Head of caudate nucleus (tissue), 42 donors: Measurements from ENCODE around the gene CUEDC2.

Source experiments
- DNase-seq, 42 donors: peaks; one replicate each; pipeline versions ENCODE4 v3.0.0 to v3.0.0-alpha.2; 2020 to 2021; ENCODE audit warnings: mixed read lengths in 7 of 42
- intact Hi-C: fragments of 100-400 bp; cut with DNase I; formaldehyde crosslinking; loops from one replicate; pipeline ENCODE4 v1.15.0; 2022

The CUEDC2 gene

DNA sequence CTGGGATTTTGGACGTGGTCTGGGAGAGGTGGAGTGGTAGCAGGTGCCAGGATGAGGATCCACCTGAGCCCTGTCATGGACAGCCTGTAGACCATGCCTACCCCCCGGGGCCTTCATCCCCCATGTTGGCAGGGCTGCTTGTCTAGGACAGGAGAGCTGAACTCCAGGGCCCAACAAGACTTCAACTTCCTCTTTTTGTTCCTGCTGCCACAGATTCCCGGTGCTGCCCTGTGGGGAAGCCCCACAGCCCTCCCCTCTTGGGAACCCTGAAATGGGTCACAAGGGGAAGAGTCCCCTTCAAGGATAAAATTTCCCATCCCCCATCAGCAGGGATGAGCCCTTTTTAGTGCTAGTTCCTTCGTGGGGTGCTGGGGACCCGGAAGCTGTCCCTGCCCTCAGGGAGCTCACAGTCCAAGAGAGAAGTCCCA lies 1.3 kb upstream of the CUEDC2 start:
- intact Hi-C loops, result no loop called here
- no peak for DNase-seq

DNA sequence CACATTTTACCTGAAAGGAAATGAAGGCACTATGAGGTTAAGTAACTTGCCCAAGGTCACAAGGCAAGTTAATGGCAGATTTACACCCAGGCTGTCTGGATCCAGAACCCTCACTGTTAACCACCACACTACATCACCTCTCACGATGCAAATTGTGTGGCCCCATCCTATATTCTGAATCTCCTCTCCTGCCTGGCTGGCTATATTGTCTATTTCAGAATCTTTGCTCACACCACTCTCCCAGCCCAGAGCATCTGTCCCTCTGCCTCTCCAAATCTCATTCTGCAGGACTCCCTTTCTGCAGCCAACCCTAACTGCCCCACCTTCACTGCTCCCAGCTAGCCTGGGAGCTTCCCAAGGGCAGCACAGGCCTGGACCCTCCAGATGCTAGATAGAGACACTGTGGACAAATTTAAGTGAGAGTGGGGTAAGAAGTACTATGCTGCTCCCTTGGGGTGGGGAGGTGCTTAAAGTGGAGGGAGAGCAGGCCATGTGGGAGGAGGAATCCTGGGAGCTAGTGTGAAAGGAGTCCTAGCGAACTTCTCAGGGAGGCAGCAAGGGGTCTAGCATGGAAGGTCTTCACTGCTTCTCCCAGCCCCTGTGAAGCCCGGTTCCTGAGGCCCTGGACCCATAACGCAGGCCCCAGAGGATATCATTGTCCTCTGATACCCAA lies 786 bp downstream of the CUEDC2 start:
- peak in 1 of 42 donors; percentile 27 for DNase-seq
- intact Hi-C loops, result no loop called here

DNA sequence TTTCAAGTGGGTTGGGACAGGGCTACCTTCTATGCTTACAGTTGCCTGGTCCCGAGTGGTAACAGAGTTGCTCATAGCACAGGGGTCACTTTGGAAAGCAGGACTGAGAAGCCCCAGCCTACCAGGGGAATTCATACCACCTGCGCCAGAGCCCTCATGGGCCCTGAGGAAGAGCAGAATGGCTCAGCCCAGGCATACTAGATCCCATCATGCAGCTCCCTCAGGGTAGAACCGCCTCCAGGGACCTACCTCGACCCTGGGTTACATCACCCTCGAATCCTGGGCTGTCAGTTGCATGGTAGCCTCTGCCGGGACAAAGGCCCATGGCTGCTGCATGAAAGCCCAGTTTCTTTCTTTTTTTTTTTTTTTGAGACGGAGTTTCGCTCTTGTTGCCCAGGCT lies 2.9 kb downstream of the CUEDC2 start:
- intact Hi-C loops, result loop anchor here (10.0 kb wide), 1 partner anchor 155 kb away; no protein-coding TSS in a partner anchor

DNA sequence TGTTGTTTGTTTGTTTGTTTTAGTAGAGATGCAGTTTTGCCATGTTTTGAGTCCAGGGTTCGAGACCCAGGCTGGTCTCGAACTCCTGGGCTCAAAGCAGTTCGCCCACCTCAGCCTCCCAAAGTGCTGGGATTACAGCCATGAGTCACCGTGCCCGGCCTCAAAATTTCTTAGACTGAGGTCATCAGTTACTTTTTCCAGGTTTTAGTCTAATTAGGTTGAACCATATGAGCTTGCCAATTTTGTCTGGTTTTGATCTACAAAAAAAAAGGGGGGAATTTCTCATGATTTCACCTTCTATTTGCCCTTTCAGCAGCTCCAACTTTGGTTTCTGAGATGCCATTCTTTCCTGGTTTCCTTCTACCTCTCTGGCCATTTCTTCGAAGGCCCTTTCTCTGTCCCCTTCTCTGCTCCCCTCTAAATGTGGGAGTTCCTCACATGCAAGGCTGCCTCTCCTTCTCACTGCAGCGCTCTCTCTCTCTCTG lies 5.5 kb downstream of the CUEDC2 start:
- intact Hi-C loops, result loop anchor here (10.0 kb wide), 1 partner anchor 158 kb away; no protein-coding TSS in a partner anchor
- DNase-seq, result no peak

More for the DNA sequence above, 2.9 kb downstream of the CUEDC2 start:
- DNase-seq, result no peak

DNA sequence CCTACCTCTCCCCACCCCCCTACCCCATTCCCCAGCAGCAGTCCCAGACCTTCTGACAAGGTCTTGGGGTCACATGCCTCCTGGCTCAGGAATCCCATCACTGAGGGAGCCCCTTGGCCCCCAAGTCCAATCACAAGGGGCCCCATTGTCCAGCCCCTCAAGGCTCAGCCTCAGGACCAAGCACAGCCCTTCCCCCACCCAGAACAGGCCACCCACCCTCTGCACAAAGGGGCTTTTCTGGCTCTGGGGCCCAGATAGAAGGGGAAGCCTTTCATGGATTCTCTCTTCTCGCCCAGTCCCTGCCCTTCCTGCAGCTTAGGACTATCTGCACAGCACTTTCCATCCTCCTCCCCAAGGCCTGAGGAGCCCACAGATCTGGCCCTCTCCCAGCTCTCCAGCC lies 6.9 kb downstream of the CUEDC2 start:
- DNase-seq, result no peak
- intact Hi-C loops, result loop anchor here (10.0 kb wide), 1 partner anchor 159 kb away; no protein-coding TSS in a partner anchor

DNA sequence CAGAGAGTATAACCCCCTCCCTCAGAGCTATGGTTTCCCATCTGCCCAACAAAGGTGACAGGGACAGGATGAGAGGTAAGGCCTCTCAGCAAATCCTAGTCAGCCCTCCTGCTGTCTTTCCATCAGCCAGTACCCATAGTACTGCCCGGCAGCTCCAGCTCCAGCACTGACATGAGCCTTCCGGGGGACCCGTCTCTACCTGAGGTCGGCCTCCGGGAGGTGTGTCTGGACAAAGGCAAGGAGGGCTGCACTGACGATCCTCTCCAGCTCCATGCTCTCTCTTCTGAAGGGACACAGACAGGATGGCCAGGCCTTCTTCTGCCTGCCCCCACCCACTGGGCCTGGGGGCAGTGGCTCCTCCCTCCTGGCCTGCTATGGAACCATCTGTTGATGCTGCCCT lies 7.5 kb downstream of the CUEDC2 start:
- intact Hi-C loops, result loop anchor here (5.0 to 10.0 kb wide), 2 partner anchors 37 to 160 kb away; no protein-coding TSS in a partner anchor
- no peak for DNase-seq

DNA sequence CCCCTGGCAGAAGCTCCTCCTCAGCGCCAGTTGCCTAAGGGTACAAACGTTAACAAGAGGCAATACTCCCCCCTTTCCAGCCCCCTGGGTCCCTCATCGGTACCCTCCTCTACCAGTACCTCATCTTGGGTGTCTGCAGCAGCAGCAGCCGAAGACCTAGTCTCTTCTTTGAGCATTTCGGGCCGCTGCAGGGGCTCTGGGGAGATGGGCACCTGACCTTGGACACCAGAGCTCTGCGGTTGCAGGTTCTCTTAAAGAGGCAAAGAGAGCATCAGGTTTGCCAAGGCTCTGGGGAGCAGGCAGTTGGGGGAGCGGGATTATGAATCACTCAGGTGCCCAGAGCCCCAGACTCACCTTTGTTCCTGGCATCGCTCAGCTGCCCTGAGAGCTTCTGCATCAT lies 8.2 kb downstream of the CUEDC2 start:
- intact Hi-C loops, result loop anchor here (5.0 to 10.0 kb wide), 2 partner anchors 38 to 161 kb away; no protein-coding TSS in a partner anchor
- DNase-seq, result no peak

DNA sequence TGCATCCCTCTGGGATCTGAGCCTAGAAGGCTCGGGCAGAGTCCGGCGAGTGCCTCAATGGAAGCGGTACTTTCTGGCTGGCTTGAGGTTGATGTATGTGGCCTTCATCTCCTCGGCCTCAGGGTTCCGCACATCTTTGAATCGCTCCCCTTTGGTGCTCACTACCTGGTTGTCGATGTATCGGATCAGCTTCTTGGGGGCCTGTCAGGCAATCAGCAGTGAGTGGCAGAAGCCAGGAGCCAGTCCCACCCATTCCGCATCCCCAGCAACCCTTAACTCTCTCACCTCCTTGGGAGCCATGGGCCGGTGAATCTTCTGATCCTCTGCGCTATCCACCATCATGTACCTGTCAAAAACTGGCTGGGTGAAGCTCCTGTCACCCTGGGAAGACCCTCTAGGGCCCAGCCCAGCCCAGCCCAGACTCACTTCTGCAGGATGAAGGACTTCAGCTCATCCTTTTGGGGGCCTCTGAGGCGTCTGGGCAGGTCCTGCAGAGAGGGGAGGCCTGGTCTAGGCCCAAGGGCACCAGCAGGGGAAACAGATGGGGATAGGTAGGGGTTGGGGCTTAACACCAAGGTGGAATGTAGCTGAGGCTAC lies 8.9 kb downstream of the CUEDC2 start:
- intact Hi-C loops, result loop anchor here (5.0 to 10.0 kb wide), 2 partner anchors 39 to 161 kb away; no protein-coding TSS in a partner anchor

DNA sequence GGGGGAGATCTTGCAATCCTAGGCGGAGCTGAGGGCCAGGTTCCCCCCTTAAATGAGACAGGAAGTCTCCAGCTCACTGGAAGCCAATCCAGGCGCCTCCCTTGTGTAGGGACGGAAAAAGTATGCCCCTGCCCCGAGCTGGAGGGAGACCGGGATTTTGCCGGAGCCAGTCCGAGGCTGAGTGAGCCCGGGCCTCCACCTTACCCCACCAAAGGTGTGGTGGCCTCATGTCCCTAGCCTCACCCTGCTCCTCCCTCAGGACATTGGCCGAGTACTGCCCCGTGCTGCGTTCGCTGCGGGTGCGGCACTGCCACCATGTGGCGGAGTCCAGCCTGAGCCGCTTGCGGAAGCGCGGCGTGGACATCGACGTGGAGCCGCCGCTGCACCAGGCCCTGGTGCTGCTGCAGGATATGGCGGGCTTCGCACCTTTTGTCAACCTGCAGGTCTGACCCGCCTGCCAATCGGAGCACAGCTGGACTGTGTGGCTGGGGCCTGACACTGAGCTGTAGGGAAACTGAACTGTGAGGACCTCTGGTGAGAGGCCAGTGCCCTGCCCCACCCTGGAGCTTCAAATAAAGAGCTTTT lies 9.7 kb downstream of the CUEDC2 start:
- intact Hi-C loops, result loop anchor here (5.0 to 10.0 kb wide), 2 partner anchors 40 to 162 kb away; no protein-coding TSS in a partner anchor
- peak in 40 of 42 donors; percentile 38 to 88 (median 76) for DNase-seq

More for the DNA sequence above, 8.9 kb downstream of the CUEDC2 start:
- DNase-seq, result no peak

DNA sequence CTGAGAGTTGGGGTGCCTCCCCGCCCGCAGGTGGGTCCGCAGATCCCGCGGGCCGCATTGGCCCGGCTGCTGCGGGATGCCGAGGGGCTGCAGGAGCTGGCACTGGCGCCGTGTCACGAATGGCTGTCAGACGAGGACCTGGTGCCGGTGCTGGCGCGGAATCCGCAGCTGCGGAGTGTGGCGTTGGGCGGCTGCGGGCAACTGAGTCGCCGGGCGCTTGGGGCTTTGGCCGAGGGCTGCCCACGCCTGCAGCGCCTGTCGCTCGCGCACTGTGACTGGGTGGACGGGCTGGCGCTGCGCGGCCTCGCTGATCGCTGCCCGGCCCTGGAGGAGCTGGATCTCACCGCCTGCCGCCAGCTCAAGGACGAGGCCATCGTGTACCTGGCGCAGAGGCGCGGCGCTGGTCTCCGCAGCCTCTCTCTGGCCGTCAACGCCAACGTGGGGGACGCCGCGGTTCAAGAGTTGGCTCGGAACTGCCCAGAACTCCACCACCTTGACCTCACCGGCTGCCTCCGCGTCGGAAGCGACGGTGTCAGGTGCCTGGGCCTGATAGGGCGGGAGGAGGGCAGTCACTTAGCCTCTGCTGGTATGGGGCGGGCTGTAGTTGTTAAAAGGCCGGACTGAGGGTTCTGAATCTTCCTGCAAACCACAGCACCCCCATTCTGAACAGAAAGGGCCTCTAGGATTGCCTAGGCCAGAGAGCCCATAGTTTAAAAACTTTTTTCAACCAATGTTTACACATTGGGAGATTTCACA lies 10.4 kb downstream of the CUEDC2 start:
- intact Hi-C loops, result loop anchor here (5.0 to 10.0 kb wide), 2 partner anchors 40 to 163 kb away; no protein-coding TSS in a partner anchor
- peak in 7 of 42 donors; percentile 11 to 55 (median 44) for DNase-seq

DNA sequence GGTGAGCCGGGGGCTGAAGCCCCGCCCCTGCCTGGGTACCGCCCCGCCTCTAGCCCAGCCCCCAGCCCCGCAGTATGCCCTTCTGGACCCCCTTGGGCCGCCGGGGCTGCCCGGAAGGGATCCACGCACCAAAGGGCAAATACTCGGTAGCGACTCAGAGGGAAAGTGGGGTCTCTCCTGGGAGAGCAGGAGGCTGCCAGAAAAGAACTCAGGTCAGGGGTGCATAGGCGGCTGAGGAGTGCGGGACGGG lies 10.9 kb downstream of the CUEDC2 start:
- intact Hi-C loops, result loop anchor here (5.0 to 10.0 kb wide), 2 partner anchors 41 to 163 kb away; no protein-coding TSS in a partner anchor
- DNase-seq, result no peak

DNA sequence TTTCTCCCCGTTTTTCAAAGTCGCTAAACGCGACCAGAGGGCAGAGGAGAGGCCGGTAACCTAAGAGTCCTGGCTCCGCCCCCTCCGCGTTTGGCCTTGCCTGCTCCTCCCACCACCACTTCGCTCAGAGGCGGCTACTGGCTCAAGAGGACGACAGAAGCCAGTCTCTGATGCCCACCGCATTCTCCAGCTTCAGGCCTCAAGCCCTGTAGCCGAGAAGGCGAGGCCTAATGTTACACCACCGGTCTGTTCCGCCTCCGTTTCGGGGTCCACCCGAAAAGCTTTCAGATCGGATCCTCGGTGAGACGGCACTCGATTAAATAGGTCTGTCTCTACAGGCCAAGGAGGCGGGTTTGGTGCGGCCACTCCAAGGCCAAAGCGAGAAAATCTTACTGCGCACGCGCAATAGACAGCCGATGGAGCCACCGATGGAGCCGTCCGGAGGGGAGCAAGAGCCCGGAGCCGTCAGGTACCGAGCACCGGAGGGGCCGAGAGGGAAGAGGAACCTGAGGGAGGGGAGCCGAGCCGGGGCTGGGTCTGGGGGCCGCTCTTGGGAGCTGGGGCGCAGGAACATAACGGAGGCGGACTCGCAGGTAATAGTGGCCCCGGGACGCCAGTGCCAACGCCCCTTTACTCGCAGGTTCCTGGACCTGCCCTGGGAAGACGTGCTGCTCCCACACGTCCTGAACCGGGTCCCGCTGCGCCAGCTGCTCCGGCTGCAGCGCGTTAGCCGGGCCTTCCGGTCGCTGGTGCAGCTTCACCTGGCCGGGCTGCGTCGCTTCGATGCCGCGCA lies 11.5 kb downstream of the CUEDC2 start, which contains the start of gene FBXL15:
Gene FBXL15 (plus strand): TSS at position 123 of the 793 bp plus-strand sequence. CDS start 294 bp downstream, at position 417.
- DNase-seq, result peak; percentile 87 to 98 (median 94)
- intact Hi-C loops, result loop anchor here (5.0 to 10.0 kb wide), 2 partner anchors 41 to 164 kb away; no protein-coding TSS in a partner anchor

DNA sequence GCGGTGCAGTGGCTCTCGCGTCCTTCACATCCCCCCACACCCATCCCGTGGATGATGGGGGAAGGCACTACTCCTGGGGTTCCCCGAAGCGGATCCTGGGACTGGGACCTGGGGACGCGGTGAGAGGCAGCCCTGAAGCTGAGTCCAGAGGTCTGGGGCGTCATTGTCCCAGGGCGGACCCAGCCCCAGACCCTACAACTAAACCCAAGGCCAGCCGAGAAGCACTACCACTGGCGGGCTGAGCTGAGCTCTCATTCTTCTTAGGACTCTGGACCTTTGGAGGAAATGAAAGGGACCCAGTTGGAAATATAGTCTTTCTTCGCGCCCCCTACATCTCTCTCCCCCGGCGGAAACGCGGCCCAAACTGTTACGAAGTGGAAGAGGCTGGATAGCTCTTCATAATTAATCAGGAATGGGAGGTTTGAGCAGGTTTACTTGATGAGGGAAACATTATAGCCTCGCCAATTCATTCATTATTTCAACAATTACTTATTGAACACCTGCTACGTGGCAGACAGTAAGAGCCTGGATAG lies 12.1 kb downstream of the CUEDC2 start:
- intact Hi-C loops, result loop anchor here (5.0 to 10.0 kb wide), 2 partner anchors 42 to 165 kb away; no protein-coding TSS in a partner anchor
- DNase-seq, result no peak

DNA sequence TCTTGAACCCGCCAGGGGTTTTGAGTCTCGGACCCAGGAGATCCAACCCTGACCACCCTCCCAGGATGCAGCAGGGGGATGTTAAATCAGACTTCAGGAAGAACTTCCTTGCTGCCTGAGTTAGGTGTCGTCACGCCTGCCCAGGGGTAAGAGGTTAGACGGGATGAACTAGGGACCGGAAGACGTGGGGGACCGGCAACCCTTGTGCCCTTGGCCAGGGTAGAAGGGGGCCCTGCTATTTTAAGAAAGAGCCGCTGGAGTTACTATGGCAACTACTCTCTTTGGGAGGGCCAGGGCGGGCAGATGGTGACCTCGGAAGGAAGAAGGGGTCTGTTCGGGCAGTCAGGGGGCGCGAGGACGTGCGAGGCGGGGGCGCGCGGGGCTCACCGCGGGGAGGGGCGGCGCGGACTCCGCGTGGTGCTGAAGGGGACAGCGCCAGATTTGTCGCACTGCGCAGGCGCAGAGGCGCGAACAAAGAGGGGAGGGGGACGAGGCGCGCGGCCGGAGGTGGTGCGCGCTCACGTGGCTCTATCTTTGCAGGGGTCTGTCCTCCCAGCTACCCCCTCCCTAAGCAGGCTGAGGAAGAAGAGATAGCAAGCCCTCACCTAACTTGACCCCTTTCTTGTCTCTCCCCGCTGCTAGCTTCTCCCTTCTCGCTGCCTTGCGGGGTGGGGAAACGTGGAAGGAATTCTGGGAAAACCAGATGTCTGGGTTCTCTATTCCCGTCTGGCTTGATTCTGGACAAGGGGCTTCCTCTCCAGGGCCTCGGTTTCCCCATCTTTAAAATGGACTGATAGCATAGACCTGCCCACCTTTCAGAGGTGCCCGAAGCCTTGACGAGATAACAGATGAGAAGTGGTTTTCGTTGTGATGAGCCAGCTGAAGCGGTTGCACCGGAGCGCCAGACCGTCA lies 12.8 kb downstream of the CUEDC2 start:
- intact Hi-C loops, result loop anchor here (5.0 to 10.0 kb wide), 2 partner anchors 43 to 165 kb away; no protein-coding TSS in a partner anchor
- peak in 41 of 42 donors; percentile 56 to 91 (median 81) for DNase-seq

DNA sequence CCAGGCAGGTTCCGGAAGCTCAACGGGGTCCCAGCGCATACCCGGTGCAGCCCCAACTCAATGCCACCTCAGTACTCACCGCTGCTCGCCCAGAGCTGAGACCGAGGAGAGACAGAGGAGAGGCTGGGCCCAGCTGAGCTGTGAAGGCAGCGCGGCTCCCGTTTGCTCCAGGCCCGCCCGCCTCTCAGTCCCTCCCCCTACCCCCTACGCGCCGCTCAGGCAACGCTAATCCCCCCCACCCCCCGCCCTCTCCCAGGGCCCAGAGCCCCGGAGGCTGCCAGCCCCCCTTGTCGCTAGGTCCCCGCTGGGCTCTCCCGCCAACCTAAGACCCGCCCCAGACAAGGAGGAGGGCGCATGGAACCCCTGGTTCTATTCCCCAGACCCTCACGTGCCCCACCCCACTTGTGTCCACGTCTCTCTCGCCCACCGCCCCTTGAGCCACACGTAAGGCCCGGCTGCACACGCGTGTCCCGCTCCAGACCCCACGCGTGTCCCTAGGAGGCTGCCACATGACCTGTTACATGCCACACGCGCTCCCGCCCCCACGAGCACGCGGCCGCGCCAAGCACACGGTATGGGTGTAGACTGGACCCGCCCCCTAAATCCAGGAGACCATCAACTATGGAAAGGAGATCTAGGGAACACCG lies 13.6 kb downstream of the CUEDC2 start, which contains the start of gene PSD:
Gene PSD (minus strand): TSS at position 164 of the 647 bp plus-strand sequence. CDS start 1,747 bp downstream, outside the sequence.
- peak in 33 of 42 donors; percentile 25 to 80 (median 64) for DNase-seq
- intact Hi-C loops, result no loop called here

DNA sequence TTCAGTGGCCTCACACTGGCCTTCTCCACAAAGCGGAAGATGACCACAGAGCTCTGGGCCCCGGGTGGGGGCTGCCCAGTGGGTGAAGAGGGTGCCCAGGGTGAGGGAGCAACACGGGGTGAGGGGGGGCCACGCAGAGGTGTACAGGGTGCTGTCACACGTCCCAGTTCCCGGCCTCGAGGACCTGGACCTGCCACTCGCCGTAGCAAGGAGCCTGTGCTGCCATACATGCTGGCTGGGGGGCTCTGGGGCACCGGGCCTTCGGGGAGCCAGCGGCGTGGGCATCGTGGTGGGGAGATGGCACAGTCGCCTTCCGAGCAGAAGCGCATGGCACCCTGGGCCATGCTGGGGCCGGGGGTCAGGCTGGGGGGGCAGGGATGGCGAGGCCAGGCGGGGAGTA lies 15.7 kb downstream of the CUEDC2 start:
- DNase-seq, result no peak
- intact Hi-C loops, result no loop called here
